ENCODE results near the gene CFAP74.

CFAP74 gene

GRCh38 chr1:1873186-1873585, 130.4 kb downstream of the CFAP74 start:
- no peak for DNase-seq (ENCODE audit: low read depth)
- TF ChIP-seq CTCF (conservative IDR thresholded peaks at IDR 0.05; ENCODE audit: low read depth, low read length), result no peak
- no peak overlapping the region for H3K4me3 ChIP-seq (ENCODE audit: low read length)

- DNase-seq (ENCODE audit: low read depth), result no peak
- no peak for TF ChIP-seq CTCF (conservative IDR thresholded peaks at IDR 0.05; ENCODE audit: low read depth, low read length)
- no peak overlapping the region for H3K4me3 ChIP-seq (ENCODE audit: low read length)
Observed at GRCh38 chr1:1872329-1872994, 131.1 kb downstream of the CFAP74 start.

Data from retinal pigment epithelial cell (primary cell).